NCI-H748 treated with DMSO at 0.1 percent for 48 hours (cell line): ENCODE data around the gene TFAP2B.

Source experiments
- DNase-seq: peaks from one replicate; lab custom pipeline; 2025; lab: John Stamatoyannopoulos, UW

TFAP2B gene

GRCh38 chr6:50848989-50849795 is 30.5 kb downstream of the TFAP2B start:
- no peak for DNase-seq

- peak; percentile 27 for DNase-seq
Measured at GRCh38 chr6:50849796-50850180, 31.1 kb downstream of the TFAP2B start.

GRCh38 chr6:50850223-50851048 is 31.8 kb downstream of the TFAP2B start:
- peak; percentile 76 for DNase-seq

- no peak for DNase-seq
Measured at GRCh38 chr6:50851049-50851845, 32.6 kb downstream of the TFAP2B start.

- DNase-seq, result no peak
Measured at GRCh38 chr6:50853939-50854338, 35.3 kb downstream of the TFAP2B start.

GRCh38 chr6:50861692-50862091 is 43.0 kb downstream of the TFAP2B start:
- DNase-seq, result no peak

GRCh38 chr6:50862176-50862575 is 43.5 kb downstream of the TFAP2B start:
- DNase-seq, result no peak

GRCh38 chr6:50864601-50865000 is 45.9 kb downstream of the TFAP2B start:
- no peak for DNase-seq

GRCh38 chr6:50868466-50868865 is 49.8 kb downstream of the TFAP2B start:
- DNase-seq, result no peak

GRCh38 chr6:50873167-50873566 is 54.5 kb downstream of the TFAP2B start:
- DNase-seq, result no peak

GRCh38 chr6:50884364-50884763 is 65.7 kb downstream of the TFAP2B start:
- DNase-seq, result no peak

GRCh38 chr6:50887112-50887511 is 68.4 kb downstream of the TFAP2B start:
- DNase-seq, result no peak

GRCh38 chr6:50889497-50889896 is 70.8 kb downstream of the TFAP2B start:
- DNase-seq, result no peak

GRCh38 chr6:50889935-50890334 is 71.3 kb downstream of the TFAP2B start:
- DNase-seq, result no peak

GRCh38 chr6:50890579-50890978 is 71.9 kb downstream of the TFAP2B start:
- no peak for DNase-seq

- no peak for DNase-seq
Measured at GRCh38 chr6:50891290-50891689, 72.6 kb downstream of the TFAP2B start.
